ENCODE measurements around the gene B4GALNT2. TPM values are rescaled to one million over a fixed set of nuclear protein-coding genes. Genes with fewer than 3 reads are reported as not detected.

Gene B4GALNT2
- total and polyA plus RNA-seq, 2 donors from 2014 or later = 1.3 to 4.3 TPM

DNA sequence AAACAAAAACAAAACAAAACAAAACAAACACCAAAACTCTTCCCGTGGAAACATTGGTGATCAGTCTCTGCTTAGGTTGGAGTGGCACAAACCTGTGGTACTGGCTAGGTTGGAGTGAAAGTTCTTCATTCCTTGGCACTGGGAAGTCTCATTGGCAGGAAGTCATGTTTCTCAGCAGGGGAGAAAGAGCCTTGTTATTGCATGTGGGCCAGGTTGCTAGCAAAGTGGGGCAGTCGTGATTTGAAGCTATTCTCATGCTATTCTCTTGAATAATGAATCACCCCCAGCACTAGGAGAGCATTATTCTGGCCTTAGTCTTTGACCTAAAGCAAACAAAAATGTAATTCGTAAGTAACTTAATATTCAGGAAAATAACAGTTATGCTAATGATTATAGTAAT lies 24.3 kb upstream of the B4GALNT2 start:
- no peak for FAIRE-seq
- TF ChIP-seq, protein P1, sequence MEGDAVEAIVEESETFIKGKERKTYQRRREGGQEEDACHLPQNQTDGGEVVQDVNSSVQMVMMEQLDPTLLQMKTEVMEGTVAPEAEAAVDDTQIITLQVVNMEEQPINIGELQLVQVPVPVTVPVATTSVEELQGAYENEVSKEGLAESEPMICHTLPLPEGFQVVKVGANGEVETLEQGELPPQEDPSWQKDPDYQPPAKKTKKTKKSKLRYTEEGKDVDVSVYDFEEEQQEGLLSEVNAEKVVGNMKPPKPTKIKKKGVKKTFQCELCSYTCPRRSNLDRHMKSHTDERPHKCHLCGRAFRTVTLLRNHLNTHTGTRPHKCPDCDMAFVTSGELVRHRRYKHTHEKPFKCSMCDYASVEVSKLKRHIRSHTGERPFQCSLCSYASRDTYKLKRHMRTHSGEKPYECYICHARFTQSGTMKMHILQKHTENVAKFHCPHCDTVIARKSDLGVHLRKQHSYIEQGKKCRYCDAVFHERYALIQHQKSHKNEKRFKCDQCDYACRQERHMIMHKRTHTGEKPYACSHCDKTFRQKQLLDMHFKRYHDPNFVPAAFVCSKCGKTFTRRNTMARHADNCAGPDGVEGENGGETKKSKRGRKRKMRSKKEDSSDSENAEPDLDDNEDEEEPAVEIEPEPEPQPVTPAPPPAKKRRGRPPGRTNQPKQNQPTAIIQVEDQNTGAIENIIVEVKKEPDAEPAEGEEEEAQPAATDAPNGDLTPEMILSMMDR (IDR thresholded peaks at IDR 0.05; ENCODE audit: borderline replicate concordance, extremely low read depth, insufficient read depth) = no peak
- peak overlapping the region in 1 of 2 donors; percentile 36 for H3K27ac ChIP-seq (ENCODE audit: low read depth in 2 of 2, low read length in 2 of 2)
- H3K9ac ChIP-seq (ENCODE audit: low read length in 3 of 3) = no peak overlapping the region
- no peaks in the 10 kb centered on the region for H3K27me3 ChIP-seq (ENCODE audit: control insufficient read depth, insufficient read depth, low read length)
- no peak overlapping the region for H3K4me3 ChIP-seq (ENCODE audit: low read length in 3 of 3)
- DNase-seq = no peak
- H3K9me3 ChIP-seq (ENCODE audit: control insufficient read depth in 2 of 3, insufficient read depth in 1 of 3, low read length in 3 of 3) = no peaks in the 10 kb centered on the region
- intact Hi-C loops (cut with DNase I) = no loop called here
- H3K36me3 ChIP-seq (ENCODE audit: control insufficient read depth in 2 of 3, insufficient read depth in 3 of 3, low read length in 3 of 3) = no peaks in the 10 kb centered on the region
- H3K4me1 ChIP-seq (ENCODE audit: control insufficient read depth in 2 of 3, insufficient read depth in 2 of 3, low read depth in 1 of 3, low read length in 3 of 3) = peaks cover 0 to 2% (median 0%) of the 10 kb centered on the region in 3 donors

DNA sequence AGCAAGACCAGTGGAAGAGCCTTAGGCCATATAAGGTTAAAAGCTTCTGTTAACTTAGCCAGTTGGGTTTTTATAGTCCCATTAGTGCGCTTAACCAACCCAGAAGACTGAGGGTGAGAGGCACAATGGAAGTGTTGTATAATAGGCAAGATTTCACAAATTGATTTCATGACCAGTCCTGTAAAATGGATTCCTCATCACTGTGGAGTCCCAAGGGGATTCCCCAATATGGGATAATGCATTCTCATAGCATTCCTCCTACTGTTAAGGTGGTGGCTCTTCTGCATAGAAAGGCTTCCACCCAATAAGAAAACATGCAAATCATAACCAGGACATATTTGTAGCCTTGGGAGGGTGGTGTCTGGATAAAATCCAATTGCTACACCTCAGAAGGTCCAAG lies 22.1 kb upstream of the B4GALNT2 start:
- no peak overlapping the region for H3K9ac ChIP-seq (ENCODE audit: low read length in 3 of 3)
- H3K27me3 ChIP-seq (ENCODE audit: control insufficient read depth, insufficient read depth, low read length) = no peaks in the 10 kb centered on the region
- intact Hi-C loops (cut with DNase I) = no loop called here
- DNase-seq (no peak), FAIRE-seq (no peak)
- H3K4me3 ChIP-seq (ENCODE audit: low read length in 3 of 3) = no peak overlapping the region
- H3K27ac ChIP-seq (ENCODE audit: low read depth in 2 of 2, low read length in 2 of 2) = no peak overlapping the region
- no peaks in the 10 kb centered on the region for H3K36me3 ChIP-seq (ENCODE audit: control insufficient read depth in 2 of 3, insufficient read depth in 3 of 3, low read length in 3 of 3)
- H3K9me3 ChIP-seq (ENCODE audit: control insufficient read depth in 2 of 3, insufficient read depth in 1 of 3, low read length in 3 of 3) = no peaks in the 10 kb centered on the region
- H3K4me1 ChIP-seq (ENCODE audit: control insufficient read depth in 2 of 3, insufficient read depth in 2 of 3, low read depth in 1 of 3, low read length in 3 of 3) = peaks cover 0 to 2% (median 0%) of the 10 kb centered on the region in 3 donors
- TF ChIP-seq, protein P1 (IDR thresholded peaks at IDR 0.05; ENCODE audit: borderline replicate concordance, extremely low read depth, insufficient read depth) = no peak

DNA sequence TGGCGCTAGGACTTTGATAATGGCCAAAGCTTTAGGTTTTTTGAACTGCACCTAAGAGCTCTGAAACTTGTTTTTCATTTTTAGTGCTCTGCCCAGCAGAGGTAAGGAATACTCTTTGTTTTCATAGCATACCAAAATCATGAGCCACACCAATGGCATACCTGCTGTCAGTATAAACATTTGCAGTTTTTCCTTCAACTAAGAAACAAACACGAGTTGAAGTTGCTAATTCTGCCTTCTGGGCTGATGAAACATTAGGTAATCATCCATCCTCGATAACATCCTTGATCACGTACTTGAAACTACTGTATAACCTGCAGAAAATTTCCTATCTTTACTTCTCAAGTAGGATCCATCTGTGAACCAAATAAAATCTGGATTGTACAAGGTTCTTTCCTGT lies 20.6 kb upstream of the B4GALNT2 start:
- TF ChIP-seq, protein P1 (IDR thresholded peaks at IDR 0.05; ENCODE audit: borderline replicate concordance, extremely low read depth, insufficient read depth) = no peak
- H3K4me3 ChIP-seq (ENCODE audit: low read length in 3 of 3) = no peak overlapping the region
- H3K27ac ChIP-seq (ENCODE audit: low read depth in 2 of 2, low read length in 2 of 2) = no peak overlapping the region
- H3K4me1 ChIP-seq (ENCODE audit: control insufficient read depth in 2 of 3, insufficient read depth in 2 of 3, low read depth in 1 of 3, low read length in 3 of 3) = peaks cover 0 to 2% (median 0%) of the 10 kb centered on the region in 3 donors
- H3K27me3 ChIP-seq (ENCODE audit: control insufficient read depth, insufficient read depth, low read length) = no peaks in the 10 kb centered on the region
- FAIRE-seq (no peak), DNase-seq (no peak)
- H3K9ac ChIP-seq (ENCODE audit: low read length in 3 of 3) = no peak overlapping the region
- intact Hi-C loops (cut with DNase I) = no loop called here
- no peaks in the 10 kb centered on the region for H3K9me3 ChIP-seq (ENCODE audit: control insufficient read depth in 2 of 3, insufficient read depth in 1 of 3, low read length in 3 of 3)
- no peaks in the 10 kb centered on the region for H3K36me3 ChIP-seq (ENCODE audit: control insufficient read depth in 2 of 3, insufficient read depth in 3 of 3, low read length in 3 of 3)

DNA sequence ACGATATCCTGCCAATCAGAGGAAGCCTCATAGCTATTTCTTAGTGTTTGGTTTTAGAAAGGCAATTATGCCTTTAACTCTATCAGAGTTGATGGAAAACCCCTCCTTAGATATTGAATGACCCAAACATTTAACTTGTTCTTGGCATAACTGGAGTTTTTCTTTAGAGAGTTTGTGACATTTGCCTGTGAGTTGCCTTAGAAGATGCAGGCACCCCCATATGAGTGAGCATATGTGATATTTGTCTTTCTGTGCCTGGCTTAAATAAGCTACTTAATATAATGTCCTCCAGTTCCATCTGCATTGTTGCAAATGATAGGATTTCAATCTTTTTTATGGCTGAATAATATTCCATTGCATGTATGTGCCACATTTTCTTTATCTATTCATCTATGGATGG lies 19.6 kb upstream of the B4GALNT2 start:
- Histone ChIP-seq H3K9ac (ENCODE audit: low read length in 3 of 3) (no peak overlapping the region), H3K27me3 (ENCODE audit: control insufficient read depth, insufficient read depth, low read length) (no peaks in the 10 kb centered on the region), H3K4me1 (ENCODE audit: control insufficient read depth in 2 of 3, insufficient read depth in 2 of 3, low read depth in 1 of 3, low read length in 3 of 3) (peaks cover 0 to 2% (median 0%) of the 10 kb centered on the region in 3 donors), H3K27ac (ENCODE audit: low read depth in 2 of 2, low read length in 2 of 2) (no peak overlapping the region), H3K4me3 (ENCODE audit: low read length in 3 of 3) (no peak overlapping the region), H3K36me3 (ENCODE audit: control insufficient read depth in 2 of 3, insufficient read depth in 3 of 3, low read length in 3 of 3) (no peaks in the 10 kb centered on the region), H3K9me3 (ENCODE audit: control insufficient read depth in 2 of 3, insufficient read depth in 1 of 3, low read length in 3 of 3) (no peaks in the 10 kb centered on the region)
- DNase-seq (no peak), FAIRE-seq (no peak)
- intact Hi-C loops (cut with DNase I) = no loop called here
- TF ChIP-seq, protein P1 (IDR thresholded peaks at IDR 0.05; ENCODE audit: borderline replicate concordance, extremely low read depth, insufficient read depth) = no peak

All from kidney (tissue), 14 donors.